IPS DF 6.9 (cell line): ENCODE results near the gene SLC50A1.

Experiments used
- DNase-seq: peaks from one replicate; pipeline ENCODE4 v3.0.0-alpha.2; 2013; ENCODE audit warnings: low read depth, low spot score
- H3K27ac ChIP-seq: one replicate; pipeline ENCODE4 v1.5.1; 2013; ENCODE audit warnings: low read length, control low read depth
- H3K27me3 ChIP-seq: 2 replicates; pipeline ENCODE4 v1.6.1; 2013; ENCODE audit warnings: mild to moderate bottlenecking, low read length; ENCODE audit not compliant: control insufficient read depth, insufficient read depth
- H3K36me3 ChIP-seq: 2 replicates; pipeline ENCODE4 v1.6.1; 2013; ENCODE audit warnings: low read length; ENCODE audit not compliant: control insufficient read depth, insufficient read depth
- H3K4me1 ChIP-seq: 2 replicates; pipeline ENCODE4 v1.6.1; 2013; ENCODE audit warnings: low read length; ENCODE audit not compliant: control insufficient read depth, insufficient read depth
- H3K4me3 ChIP-seq: 2 replicates; pipeline ENCODE4 v1.5.1; 2013; ENCODE audit warnings: mild to moderate bottlenecking, low read length
- H3K9me3 ChIP-seq: 2 replicates; pipeline ENCODE4 v1.6.1; 2013; ENCODE audit warnings: low read length, inconsistent platforms; ENCODE audit not compliant: control insufficient read depth, insufficient read depth
- WGBS: extraction: QIAGEN DNeasy Blood & Tissue Kit; methylation state at CpG from one replicate; pipeline ENCODE4 v1.1.7; 2013; ENCODE audit warnings: mixed read lengths, missing lambda C conversion rate; ENCODE audit not compliant: insufficient read length, insufficient coverage; 5-methylcytosine and 5-hydroxymethylcytosine counted together

Gene SLC50A1

GRCh38 chr1:155126556-155127104, 9.0 kb upstream of the SLC50A1 start:
- peak overlapping the region; percentile 46; the same call in 1 of the 2 replicates for H3K4me3 ChIP-seq
- H3K9me3 ChIP-seq, result no peaks in the 10 kb centered on the region
- H3K4me1 ChIP-seq, result peaks cover 25% of the 10 kb centered on the region
- WGBS, result no CpG with 5 or more reads among the region's 32 CpGs
- H3K36me3 ChIP-seq, result no peaks in the 10 kb centered on the region
- no peak for DNase-seq
- H3K27ac ChIP-seq, result no peak overlapping the region
- H3K27me3 ChIP-seq, result peaks cover 28% of the 10 kb centered on the region

GRCh38 chr1:155127105-155127966, 8.3 kb upstream of the SLC50A1 start, which contains the start of gene EFNA1:
EFNA1 (plus strand) TSS chr1:155127876; CDS start chr1:155127978, 102 bp downstream.
- Histone ChIP-seq H3K27me3 (peaks cover 28% of the 10 kb centered on the region), H3K4me3 (peak within 1 kb of the TSS; percentile 46; the same call in 1 of the 2 replicates), H3K9me3 (no peaks in the 10 kb centered on the region), H3K4me1 (peaks cover 25% of the 10 kb centered on the region), H3K27ac (no peak within 1 kb of the TSS), H3K36me3 (no peaks in the 10 kb centered on the region)
- no CpG with 5 or more reads among the region's 76 CpGs for WGBS
- DNase-seq, result no peak

GRCh38 chr1:155127967-155128754, 7.5 kb upstream of the SLC50A1 start:
- Histone ChIP-seq H3K27ac (no peak overlapping the region), H3K36me3 (no peaks in the 10 kb centered on the region), H3K27me3 (peaks cover 28% of the 10 kb centered on the region), H3K4me3 (peak overlapping the region; percentile 46; the same call in 1 of the 2 replicates), H3K4me1 (peaks cover 25% of the 10 kb centered on the region), H3K9me3 (no peaks in the 10 kb centered on the region)
- DNase-seq, result no peak
- WGBS, result no CpG with 5 or more reads among the region's 17 CpGs

- Histone ChIP-seq H3K36me3 (no peaks in the 10 kb centered on the region), H3K9me3 (no peaks in the 10 kb centered on the region), H3K27ac (no peak overlapping the region), H3K4me3 (no peak overlapping the region; the same call in 1 of the 2 replicates), H3K4me1 (peaks cover 25% of the 10 kb centered on the region), H3K27me3 (peaks cover 28% of the 10 kb centered on the region)
- DNase-seq, result no peak
- WGBS, result no CpG with 5 or more reads among the region's 14 CpGs
These were observed 6.7 kb upstream of the SLC50A1 start for GRCh38 chr1:155128755-155129473.

- H3K9me3 ChIP-seq, result no peaks in the 10 kb centered on the region
- H3K4me1 ChIP-seq, result peaks cover 21% of the 10 kb centered on the region
- no peak overlapping the region for H3K27ac ChIP-seq
- no peaks in the 10 kb centered on the region for H3K36me3 ChIP-seq
- H3K4me3 ChIP-seq, result no peak overlapping the region; the same call in 1 of the 2 replicates
- no CpG with 5 or more reads among the region's 6 CpGs for WGBS
- DNase-seq, result no peak
- H3K27me3 ChIP-seq, result peaks cover 24% of the 10 kb centered on the region
These were observed 5.2 kb upstream of the SLC50A1 start for GRCh38 chr1:155130272-155131006.

GRCh38 chr1:155131285-155131684, 4.4 kb upstream of the SLC50A1 start:
- no peak overlapping the region for H3K27ac ChIP-seq
- H3K36me3 ChIP-seq, result no peaks in the 10 kb centered on the region
- no peak for DNase-seq
- H3K27me3 ChIP-seq, result peaks cover 16% of the 10 kb centered on the region
- H3K4me1 ChIP-seq, result peaks cover 17% of the 10 kb centered on the region
- no peak overlapping the region for H3K4me3 ChIP-seq
- no peaks in the 10 kb centered on the region for H3K9me3 ChIP-seq
- no CpG with 5 or more reads among the region's 8 CpGs for WGBS

GRCh38 chr1:155131856-155132255, 3.8 kb upstream of the SLC50A1 start:
- no peaks in the 10 kb centered on the region for H3K36me3 ChIP-seq
- peaks cover 14% of the 10 kb centered on the region for H3K4me1 ChIP-seq
- peaks cover 10% of the 10 kb centered on the region for H3K27me3 ChIP-seq
- no peaks in the 10 kb centered on the region for H3K9me3 ChIP-seq
- H3K27ac ChIP-seq, result no peak overlapping the region
- no CpG with 5 or more reads among the region's 2 CpGs for WGBS
- no peak overlapping the region for H3K4me3 ChIP-seq
- DNase-seq, result no peak

GRCh38 chr1:155133799-155134281, 1.8 kb upstream of the SLC50A1 start:
- Histone ChIP-seq H3K4me1 (peaks cover 14% of the 10 kb centered on the region), H3K27me3 (no peaks in the 10 kb centered on the region), H3K4me3 (no peak overlapping the region), H3K9me3 (no peaks in the 10 kb centered on the region), H3K36me3 (no peaks in the 10 kb centered on the region), H3K27ac (no peak overlapping the region)
- no CpG with 5 or more reads among the region's 7 CpGs for WGBS
- no peak for DNase-seq

GRCh38 chr1:155134322-155134721, 1.3 kb upstream of the SLC50A1 start:
- Histone ChIP-seq H3K27ac (no peak overlapping the region), H3K9me3 (no peaks in the 10 kb centered on the region), H3K4me1 (peaks cover 9% of the 10 kb centered on the region), H3K27me3 (no peaks in the 10 kb centered on the region), H3K4me3 (no peak overlapping the region), H3K36me3 (no peaks in the 10 kb centered on the region)
- no CpG with 5 or more reads among the region's 1 CpG for WGBS
- no peak for DNase-seq
